Keratinocyte (primary cell): Measurements from ENCODE around the gene EFCAB8. TPM values are rescaled to one million over a fixed set of nuclear protein-coding genes. Genes with fewer than 3 reads are reported as not detected.

Experiments
- DNase-seq: peaks from one replicate; pipeline ENCODE4 v3.0.0-alpha.2; 2011; ENCODE audit warnings: low read depth, missing footprints, low spot score
- FAIRE-seq: peaks from 2 replicates; lab custom pipeline; 2011; peaks lifted over from hg19 to GRCh38; lab: Jason Lieb, UNC
- H2AFZ ChIP-seq: 2 replicates; pipeline ENCODE4 v1.6.0; 2012; ENCODE audit warnings: low read length, control low read depth, inconsistent platforms; ENCODE audit not compliant: control insufficient read depth
- H3K27ac ChIP-seq: 2 replicates; pipeline ENCODE4 v1.5.1; 2011; ENCODE audit warnings: low read length; ENCODE audit not compliant: control insufficient read depth, insufficient read depth
- H3K27me3 ChIP-seq: 3 replicates; pipeline ENCODE4 v1.6.0; 2011; ENCODE audit warnings: low read length; ENCODE audit not compliant: control insufficient read depth, insufficient read depth; ENCODE audit errors: extremely low read depth
- H3K36me3 ChIP-seq, 2 experiments: 2 replicates in 1 of 2; 3 replicates in 1 of 2; pipeline ENCODE4 v1.5.1; 2011; ENCODE audit warnings: low read length in 2 of 2, mild to moderate bottlenecking in 1 of 2; ENCODE audit not compliant: control insufficient read depth in 2 of 2, insufficient read depth in 2 of 2; ENCODE audit errors: extremely low read depth in 1 of 2
- H3K4me1 ChIP-seq: 3 replicates; pipeline ENCODE4 v1.5.1; 2011; ENCODE audit warnings: low read length; ENCODE audit not compliant: control insufficient read depth, insufficient read depth; ENCODE audit errors: extremely low read depth
- H3K4me2 ChIP-seq: 3 replicates; pipeline ENCODE4 v1.6.0; 2011; ENCODE audit warnings: low read depth, low read length; ENCODE audit not compliant: control insufficient read depth, insufficient read depth; ENCODE audit errors: extremely low read depth
- H3K4me3 ChIP-seq, 3 experiments: fragments of 200-600 bp in 1 of 3; sonication (generic) in 1 of 3; 2 replicates in 2 of 3; 3 replicates in 1 of 3; pipeline ENCODE4 v1.5.1; 2011 to 2016; ENCODE audit warnings: low read length in 3 of 3, mild to moderate bottlenecking in 3 of 3, control low read depth in 2 of 3, inconsistent platforms in 1 of 3, low read depth in 1 of 3, mixed read lengths in 1 of 3, mixed run types in 1 of 3, moderate library complexity in 1 of 3; ENCODE audit not compliant: control insufficient read depth in 2 of 3, insufficient read depth in 2 of 3; ENCODE audit errors: extremely low read depth in 1 of 3
- H3K79me2 ChIP-seq: 2 replicates; pipeline ENCODE4 v1.6.0; 2012; ENCODE audit warnings: low read length; ENCODE audit not compliant: control insufficient read depth, insufficient read depth
- H3K9ac ChIP-seq: 3 replicates; pipeline ENCODE4 v1.6.0; 2011; ENCODE audit warnings: low read length; ENCODE audit not compliant: control insufficient read depth, insufficient read depth; ENCODE audit errors: extremely low read depth
- H3K9me1 ChIP-seq: 3 replicates; pipeline ENCODE4 v1.6.0; 2011; ENCODE audit warnings: low read length; ENCODE audit not compliant: control insufficient read depth, insufficient read depth; ENCODE audit errors: extremely low read depth
- H3K9me3 ChIP-seq: 2 replicates; pipeline ENCODE4 v1.5.1; 2012; ENCODE audit warnings: low read depth, low read length; ENCODE audit not compliant: control insufficient read depth
- H4K20me1 ChIP-seq: 3 replicates; pipeline ENCODE4 v1.6.0; 2011; ENCODE audit warnings: low read length; ENCODE audit not compliant: control insufficient read depth, insufficient read depth; ENCODE audit errors: extremely low read depth
- EZH2 ChIP-seq: IDR thresholded peaks from one replicate; pipeline ENCODE4 v1.6.1; 2012; ENCODE audit warnings: inconsistent platforms, mild to moderate bottlenecking, low read length, moderate library complexity
- dilution Hi-C: fragments of 300-500 bp; cut with MboI; formaldehyde crosslinking; loops from one replicate; pipeline ENCODE4 v1.7.0; 2020; ENCODE audit warnings: low sequenced_read_pairs; ENCODE audit not compliant: extremely low pct_ligation_motif_present
- polyA plus RNA-seq, 5 experiments: library from polyadenylated mRNA; depleted of rRNA in 3 of 5; stranded (reverse) in 3 of 5; stranded (forward) in 1 of 5; unstranded in 1 of 5; fragments of >200 nt; gene quantifications; 1 replicate in 1 of 5; 2 replicates in 3 of 5; 3 replicates in 1 of 5; pipeline versions ENCODE4 v1.2.1 to v1.2.3, GENCODE V29; 2011 to 2012; ENCODE audit warnings: missing spikeins in 2 of 5, low read depth in 1 of 5, low replicate concordance in 1 of 5
- TF ChIP-seq, protein P1 (sequence below), 3 experiments: IDR thresholded peaks in 1 of 3; conservative IDR thresholded peaks in 1 of 3; optimal IDR thresholded peaks in 1 of 3; 2 replicates in 2 of 3; 3 replicates in 1 of 3; pipeline versions ENCODE3 to v1.5.1; 2011; ENCODE audit warnings: low read length in 3 of 3, mild to moderate bottlenecking in 3 of 3, moderate library complexity in 2 of 3, control low read depth in 1 of 3, inconsistent platforms in 1 of 3; ENCODE audit not compliant: insufficient read depth in 2 of 3; ENCODE audit errors: extremely low read depth in 1 of 3

The EFCAB8 gene
- polyA plus RNA-seq, 1 donor (not counting 4 experiments of a cell fraction or from before 2014, with no cell fraction given) = 0.03 TPM

DNA sequence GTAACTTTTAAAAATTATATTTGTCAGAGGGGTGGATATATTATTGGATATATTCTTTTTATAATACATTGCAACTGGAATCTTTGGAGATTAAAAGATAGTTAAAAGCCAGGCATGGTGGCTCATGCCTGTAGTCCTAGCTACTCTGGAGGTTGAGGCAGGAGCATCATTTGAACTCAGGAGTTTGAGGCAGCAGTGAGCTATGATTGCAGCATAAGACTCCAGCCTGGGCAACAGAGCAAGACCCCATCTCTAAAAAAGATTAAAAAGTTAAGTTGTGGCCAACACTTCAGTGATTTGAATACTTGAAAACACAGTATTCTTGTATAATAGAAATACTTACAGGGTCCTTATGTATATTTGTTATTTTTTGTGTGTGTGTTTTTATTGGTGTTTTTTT lies 23.8 kb upstream of the EFCAB8 start:
- Histone ChIP-seq H3K27ac (no peak overlapping the region), H3K4me2 (no peak overlapping the region), H4K20me1 (peaks cover 4% of the 10 kb centered on the region), H3K36me3 (peaks cover 11 to 30% of the 10 kb centered on the region in 2 experiments), H3K9me1 (no peaks in the 10 kb centered on the region), H2AFZ (no peak overlapping the region), H3K79me2 (peaks cover 62% of the 10 kb centered on the region), H3K9ac (no peak overlapping the region), H3K27me3 (no peaks in the 10 kb centered on the region), H3K4me3 (no peak overlapping the region), H3K9me3 (no peaks in the 10 kb centered on the region), H3K4me1 (no peaks in the 10 kb centered on the region)
- no peak for FAIRE-seq
- TF ChIP-seq EZH2 = no peak
- TF ChIP-seq, protein P1, sequence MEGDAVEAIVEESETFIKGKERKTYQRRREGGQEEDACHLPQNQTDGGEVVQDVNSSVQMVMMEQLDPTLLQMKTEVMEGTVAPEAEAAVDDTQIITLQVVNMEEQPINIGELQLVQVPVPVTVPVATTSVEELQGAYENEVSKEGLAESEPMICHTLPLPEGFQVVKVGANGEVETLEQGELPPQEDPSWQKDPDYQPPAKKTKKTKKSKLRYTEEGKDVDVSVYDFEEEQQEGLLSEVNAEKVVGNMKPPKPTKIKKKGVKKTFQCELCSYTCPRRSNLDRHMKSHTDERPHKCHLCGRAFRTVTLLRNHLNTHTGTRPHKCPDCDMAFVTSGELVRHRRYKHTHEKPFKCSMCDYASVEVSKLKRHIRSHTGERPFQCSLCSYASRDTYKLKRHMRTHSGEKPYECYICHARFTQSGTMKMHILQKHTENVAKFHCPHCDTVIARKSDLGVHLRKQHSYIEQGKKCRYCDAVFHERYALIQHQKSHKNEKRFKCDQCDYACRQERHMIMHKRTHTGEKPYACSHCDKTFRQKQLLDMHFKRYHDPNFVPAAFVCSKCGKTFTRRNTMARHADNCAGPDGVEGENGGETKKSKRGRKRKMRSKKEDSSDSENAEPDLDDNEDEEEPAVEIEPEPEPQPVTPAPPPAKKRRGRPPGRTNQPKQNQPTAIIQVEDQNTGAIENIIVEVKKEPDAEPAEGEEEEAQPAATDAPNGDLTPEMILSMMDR (optimal IDR thresholded peaks at IDR 0.05 in 1 of 3, IDR thresholded peaks at IDR 0.05 in 1 of 3, conservative IDR thresholded peaks at IDR 0.05 in 1 of 3; ENCODE audit: extremely low read depth in 1 of 3, insufficient read depth in 2 of 3, low read length in 3 of 3) = no peak
- DNase-seq = no peak
- dilution Hi-C loops = no loop called here

DNA sequence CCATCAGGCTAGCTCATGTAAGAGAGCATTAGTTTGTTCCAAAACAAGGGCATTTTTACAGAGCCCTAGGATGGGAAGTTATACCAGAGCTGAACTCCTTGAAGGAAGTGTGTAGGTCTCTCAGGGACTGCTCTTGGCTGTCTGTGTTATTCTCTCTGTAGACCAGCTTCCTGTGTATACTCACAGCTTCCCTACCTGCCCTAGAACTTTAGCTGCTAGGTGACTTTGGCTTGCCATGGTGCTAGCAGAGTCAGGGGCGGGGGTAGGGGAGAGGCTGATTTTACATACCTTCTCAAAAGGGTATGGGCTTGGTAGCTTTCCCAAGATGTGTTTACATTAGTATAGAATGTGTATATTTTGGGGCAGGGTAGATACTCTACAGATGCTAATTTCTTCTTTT lies 21.6 kb upstream of the EFCAB8 start:
- TF ChIP-seq EZH2 = no peak
- TF ChIP-seq, protein P1 (optimal IDR thresholded peaks at IDR 0.05 in 1 of 3, IDR thresholded peaks at IDR 0.05 in 1 of 3, conservative IDR thresholded peaks at IDR 0.05 in 1 of 3; ENCODE audit: extremely low read depth in 1 of 3, insufficient read depth in 2 of 3, low read length in 3 of 3) = no peak
- Histone ChIP-seq H3K36me3 (peaks cover 13 to 26% of the 10 kb centered on the region in 2 experiments), H3K4me3 (no peak overlapping the region), H3K9me3 (no peaks in the 10 kb centered on the region), H3K4me1 (no peaks in the 10 kb centered on the region), H3K4me2 (no peak overlapping the region), H3K27me3 (no peaks in the 10 kb centered on the region), H2AFZ (no peak overlapping the region), H3K9ac (no peak overlapping the region), H3K79me2 (peaks cover 51% of the 10 kb centered on the region), H3K27ac (no peak overlapping the region), H3K9me1 (no peaks in the 10 kb centered on the region), H4K20me1 (peaks cover 4% of the 10 kb centered on the region)
- no peak for FAIRE-seq
- dilution Hi-C loops = no loop called here
- no peak for DNase-seq
